GM12878 (cell line): Measurements from ENCODE around the gene GRIP2. TPM values are rescaled to one million over a fixed set of nuclear protein-coding genes. Genes with fewer than 3 reads are reported as not detected.

Source experiments
- ATAC-seq: fragments of 200-7000 bp; cut with Tn5 transposase; 3 replicates; pipeline ENCODE4 v1.9.1; 2020; ENCODE audit warnings: mild to moderate bottlenecking, moderate library complexity
- BruUV-seq: library from RNA; stranded (reverse); fragments of 400-500 nt; replicated peaks from 2 replicates; lab custom pipeline; 2021; lab: Mats Ljungman, UMichigan
- CTCF ChIA-PET: fragments of 300-600 bp; sonication (Branson Sonifier 250); formaldehyde crosslinking; extraction: SDS; loops from one replicate; lab custom pipeline; 2021; ENCODE audit warnings: inconsistent platforms; lab: Yijun Ruan, JAX
- POLR2A ChIA-PET: fragments of 350-600 bp; formaldehyde crosslinking; extraction: SDS; loops from one replicate; lab custom pipeline; 2021; ENCODE audit warnings: inconsistent platforms; lab: Charles Lee
- RAD21 ChIA-PET: fragments of 300-600 bp; sonication (Branson Sonifier 250); formaldehyde crosslinking; loops from one replicate; lab custom pipeline; 2023; ENCODE audit warnings: antibody characterized with exemption; ENCODE audit not compliant: unreplicated experiment; lab: Charles Lee
- SMC1A ChIA-PET: fragments of 300-600 bp; sonication (Branson Sonifier 250); formaldehyde crosslinking; loops from one replicate; lab custom pipeline; 2023; ENCODE audit not compliant: unreplicated experiment, uncharacterized antibody; lab: Charles Lee
- DNase-seq: peaks from one replicate; pipeline ENCODE4 v3.0.0-alpha.2; 2011; ENCODE audit warnings: low read depth, low spot score
- FAIRE-seq: peaks from 3 replicates; lab custom pipeline; 2011; peaks lifted over from hg19 to GRCh38; lab: Jason Lieb, UNC
- H2AFZ ChIP-seq: 2 replicates; pipeline ENCODE4 v1.6.0; 2011; ENCODE audit warnings: low read depth, low read length, control low read depth; ENCODE audit not compliant: control insufficient read depth
- H3K27ac ChIP-seq: 2 replicates; pipeline ENCODE4 v1.5.1; 2011; ENCODE audit warnings: control low read depth; ENCODE audit not compliant: control insufficient read depth, insufficient read depth
- H3K27me3 ChIP-seq, 2 experiments: replicated peaks in 1 of 2; 2 replicates each; pipeline versions ENCODE4 v1.6.0 to v1.6.1; 2011; ENCODE audit warnings: low read length in 1 of 2; ENCODE audit not compliant: control insufficient read depth in 2 of 2, insufficient read depth in 2 of 2
- H3K36me3 ChIP-seq, 2 experiments: 2 replicates each; pipeline ENCODE4 v1.5.1; 2011; ENCODE audit warnings: low read length in 1 of 2; ENCODE audit not compliant: control insufficient read depth in 2 of 2, insufficient read depth in 2 of 2
- H3K4me1 ChIP-seq: 2 replicates; pipeline ENCODE4 v1.6.1; 2011; ENCODE audit warnings: mild to moderate bottlenecking, low read length, moderate library complexity, mixed read lengths; ENCODE audit not compliant: control insufficient read depth, insufficient read depth
- H3K4me2 ChIP-seq: 2 replicates; pipeline ENCODE4 v1.6.0; 2011; ENCODE audit warnings: control low read depth; ENCODE audit not compliant: control insufficient read depth, insufficient read depth
- H3K4me3 ChIP-seq: fragments of 200-600 bp; sonication (generic); 2 replicates; pipeline ENCODE4 v1.5.1; 2016
- H3K79me2 ChIP-seq: 2 replicates; pipeline ENCODE4 v1.6.0; 2011; ENCODE audit warnings: low read length; ENCODE audit not compliant: control insufficient read depth, insufficient read depth
- H3K9ac ChIP-seq: 2 replicates; pipeline ENCODE4 v1.8.0; 2011; ENCODE audit warnings: low read length, control low read depth, mixed read lengths; ENCODE audit not compliant: control insufficient read depth, insufficient read depth
- H3K9me3 ChIP-seq: replicated peaks from 3 replicates; pipeline ENCODE4 v1.5.1; 2011; ENCODE audit warnings: mild to moderate bottlenecking, low read length; ENCODE audit not compliant: control insufficient read depth, insufficient read depth
- H4K20me1 ChIP-seq: 2 replicates; pipeline ENCODE4 v1.6.0; 2011; ENCODE audit not compliant: control insufficient read depth, insufficient read depth
- ATF7 ChIP-seq: fragments of 450-650 bp; IDR thresholded peaks from 2 replicates; pipeline ENCODE4 v1.6.1; 2016; ENCODE audit warnings: low read depth, mild to moderate bottlenecking
- CREB1 ChIP-seq: IDR thresholded peaks from 2 replicates; pipeline ENCODE4 v1.6.1; 2012; ENCODE audit warnings: low read depth, mild to moderate bottlenecking, inconsistent platforms
- HDAC6 ChIP-seq: fragments of 200-600 bp; sonication (generic); IDR thresholded peaks from one replicate; pipeline ENCODE4 v1.8.0; 2017; ENCODE audit warnings: antibody characterized with exemption; ENCODE audit not compliant: unreplicated experiment
- JUND ChIP-seq: IDR thresholded peaks from 2 replicates; pipeline ENCODE4 v1.6.1; 2012; ENCODE audit warnings: low read depth, mild to moderate bottlenecking, low read length, improper control_type of control experiment, moderate library complexity
- KDM1A ChIP-seq: fragments of 200-600 bp; sonication (generic); IDR thresholded peaks from 2 replicates; pipeline ENCODE4 v1.6.1; 2016; ENCODE audit warnings: borderline replicate concordance
- NFIC ChIP-seq: IDR thresholded peaks from 2 replicates; pipeline ENCODE4 v1.6.1; 2012; ENCODE audit warnings: low read depth, mild to moderate bottlenecking, inconsistent platforms, low read length, moderate library complexity
- SMAD5 ChIP-seq: IDR thresholded peaks from 2 replicates; pipeline ENCODE4 v1.6.1; 2016; ENCODE audit warnings: antibody characterized with exemption, low read depth
- SP1 ChIP-seq: IDR thresholded peaks from one replicate; pipeline ENCODE4 v1.6.1; 2011; ENCODE audit warnings: low read depth, low read length
- SREBF2 ChIP-seq: IDR thresholded peaks from 2 replicates; pipeline ENCODE4 v1.6.1; 2012; ENCODE audit warnings: mild to moderate bottlenecking, low read length
- WRNIP1 ChIP-seq: IDR thresholded peaks from 2 replicates; pipeline ENCODE4 v1.6.1; 2011; ENCODE audit warnings: low read depth, low read length, improper control_type of control experiment, borderline replicate concordance
- YY1 ChIP-seq: IDR thresholded peaks from 2 replicates; pipeline ENCODE4 v1.6.1; 2011; ENCODE audit warnings: low read depth, mild to moderate bottlenecking, low read length
- ZSCAN29 ChIP-seq: fragments of 450-650 bp; IDR thresholded peaks from 2 replicates; pipeline ENCODE4 v1.6.1; 2017; ENCODE audit warnings: mild to moderate bottlenecking, moderate library complexity
- WGBS: methylation state at CpG from one replicate; pipeline ENCODE4 v1.1.6; 2016; ENCODE audit warnings: low lambda C conversion rate; ENCODE audit not compliant: insufficient replicate concordance, insufficient coverage; ENCODE audit errors: missing lambda C conversion rate; 5-methylcytosine and 5-hydroxymethylcytosine counted together
- in situ Hi-C: fragments of 300-500 bp; cut with MboI; formaldehyde crosslinking; loops from 9 replicates; pipeline ENCODE4 v1.14.3; 2018; ENCODE audit warnings: mixed read lengths
- intact Hi-C: fragments of 100-400 bp; cut with micrococcal nuclease; formaldehyde crosslinking; loops from one replicate; pipeline ENCODE4 v1.14.2; 2022; ENCODE audit not compliant: unreplicated experiment
- polyA plus RNA-seq, 11 experiments: library from polyadenylated mRNA; depleted of rRNA in 4 of 11; unstranded in 6 of 11; stranded (reverse) in 5 of 11; fragments of >200 nt; fragmentation: Nextera tagmentation in 4 of 11; fragmentation: Illumina TruSeq in 1 of 11; extraction: Ambion mirVana in 4 of 11; extraction: Trizol in 1 of 11; gene quantifications; 1 replicate in 1 of 11; 2 replicates in 10 of 11; pipeline versions ENCODE4 v1.2.1 to v1.2.3, GENCODE V29; 2011 to 2016; ENCODE audit warnings: inconsistent platforms in 2 of 11, missing spikeins in 2 of 11, low read depth in 1 of 11
- total RNA-seq, 4 experiments: library from RNA; depleted of rRNA in 3 of 4; stranded (reverse); fragments of >200 nt in 3 of 4; fragmentation: Illumina TruSeq in 1 of 4; extraction: Trizol in 1 of 4; gene quantifications; 2 replicates each; pipeline versions ENCODE4 v1.2.1 to v1.2.3, GENCODE V29; 2013 to 2021
- TF ChIP-seq, protein P1 (sequence below): IDR thresholded peaks from 2 replicates; pipeline ENCODE4 v1.6.1; 2012; ENCODE audit warnings: improper control_type of control experiment, low read depth, low read length; ENCODE audit not compliant: insufficient replicate concordance
- TF ChIP-seq, protein P2 (sequence below): fragments of 150-350 bp; IDR thresholded peaks from 2 replicates; pipeline ENCODE4 v1.6.1; 2014; ENCODE audit warnings: mild to moderate bottlenecking, low read depth, low read length
- TF ChIP-seq, protein P3 (sequence below): fragments of 450-650 bp; IDR thresholded peaks from 2 replicates; pipeline ENCODE4 v1.6.1; 2018; ENCODE audit warnings: mild to moderate bottlenecking, low read depth, moderate library complexity; ENCODE audit not compliant: partially characterized antibody

Gene GRIP2
- total and polyA plus RNA-seq, 10 of the 15 experiments (the other 5 are each of a cell fraction or from before 2014, with no cell fraction given), result not detected

DNA sequence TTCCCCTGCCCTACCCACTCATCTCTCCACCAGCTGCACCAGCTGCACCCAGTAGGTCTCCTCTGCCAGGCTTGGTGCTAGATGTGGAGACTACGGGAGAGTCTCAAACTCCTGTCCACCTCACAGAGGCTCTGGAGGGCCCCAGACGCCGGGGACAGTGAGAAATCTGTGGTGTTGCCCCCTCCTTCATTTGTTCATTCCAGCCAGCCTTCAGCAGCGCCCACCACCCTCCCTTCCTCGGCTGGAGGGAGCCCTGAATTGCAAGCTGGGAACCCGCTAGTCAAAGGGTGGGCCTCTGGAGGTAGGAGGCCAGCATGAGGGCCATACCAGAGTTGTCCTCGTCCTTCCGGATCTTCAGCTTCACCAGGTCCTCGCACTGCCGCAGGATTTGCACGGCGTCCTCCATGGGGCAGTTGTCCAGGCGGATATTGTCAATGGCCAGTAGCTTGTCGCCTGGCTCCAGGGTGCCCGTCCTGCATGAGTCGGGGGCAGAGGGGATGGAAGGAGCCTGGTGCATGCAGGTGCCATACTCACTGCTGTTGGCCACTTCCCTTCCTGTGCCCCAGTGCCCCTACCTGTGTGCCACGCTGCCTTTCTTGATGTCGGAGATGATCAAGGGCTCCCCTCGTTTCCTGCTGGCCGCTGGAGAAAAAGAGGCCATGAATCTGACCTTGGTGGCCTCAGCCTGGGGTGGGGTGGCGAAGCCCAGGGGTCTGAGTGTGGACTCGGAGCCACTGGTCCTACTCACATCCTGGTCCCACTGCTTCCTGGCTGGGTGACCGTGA is 29.1 kb downstream of the GRIP2 start:
- Histone ChIP-seq H3K9me3 (no peaks in the 10 kb centered on the region), H3K9ac (no peak overlapping the region), H3K27me3 (no peaks in the 10 kb centered on the region; a peak in 1 of 4 replicates), H3K4me3 (no peak overlapping the region), H4K20me1 (no peaks in the 10 kb centered on the region), H3K79me2 (no peaks in the 10 kb centered on the region), H3K4me2 (no peak overlapping the region), H3K36me3 (no peaks in the 10 kb centered on the region), H2AFZ (no peak overlapping the region), H3K27ac (no peak overlapping the region), H3K4me1 (no peaks in the 10 kb centered on the region)
- DNase-seq (no peak), FAIRE-seq (no peak), ATAC-seq (no peak)
- ChIA-PET RAD21 (interaction anchor here (0.6 to 1.5 kb wide), 2 partner anchors 249 to 282 kb away, joined by 3 read pairs; no protein-coding TSS in a partner anchor), CTCF (interaction anchor here (0.6 to 4.3 kb wide), 4 partner anchors 250 to 1260 kb away, joined by 3 to 23 read pairs (median 3); no protein-coding TSS in a partner anchor), POLR2A (no interaction called here), SMC1A (interaction anchor here (0.6 kb wide), 1 partner anchor 402 kb away, joined by 3 read pairs; no protein-coding TSS in a partner anchor)
- in situ Hi-C loops (no loop called here), intact Hi-C loops (no loop called here)
- WGBS, result 33% methylated on average over 23 of the region's 23 CpGs
- BruUV-seq, result no TSS peak
- TF ChIP-seq, protein P1, sequence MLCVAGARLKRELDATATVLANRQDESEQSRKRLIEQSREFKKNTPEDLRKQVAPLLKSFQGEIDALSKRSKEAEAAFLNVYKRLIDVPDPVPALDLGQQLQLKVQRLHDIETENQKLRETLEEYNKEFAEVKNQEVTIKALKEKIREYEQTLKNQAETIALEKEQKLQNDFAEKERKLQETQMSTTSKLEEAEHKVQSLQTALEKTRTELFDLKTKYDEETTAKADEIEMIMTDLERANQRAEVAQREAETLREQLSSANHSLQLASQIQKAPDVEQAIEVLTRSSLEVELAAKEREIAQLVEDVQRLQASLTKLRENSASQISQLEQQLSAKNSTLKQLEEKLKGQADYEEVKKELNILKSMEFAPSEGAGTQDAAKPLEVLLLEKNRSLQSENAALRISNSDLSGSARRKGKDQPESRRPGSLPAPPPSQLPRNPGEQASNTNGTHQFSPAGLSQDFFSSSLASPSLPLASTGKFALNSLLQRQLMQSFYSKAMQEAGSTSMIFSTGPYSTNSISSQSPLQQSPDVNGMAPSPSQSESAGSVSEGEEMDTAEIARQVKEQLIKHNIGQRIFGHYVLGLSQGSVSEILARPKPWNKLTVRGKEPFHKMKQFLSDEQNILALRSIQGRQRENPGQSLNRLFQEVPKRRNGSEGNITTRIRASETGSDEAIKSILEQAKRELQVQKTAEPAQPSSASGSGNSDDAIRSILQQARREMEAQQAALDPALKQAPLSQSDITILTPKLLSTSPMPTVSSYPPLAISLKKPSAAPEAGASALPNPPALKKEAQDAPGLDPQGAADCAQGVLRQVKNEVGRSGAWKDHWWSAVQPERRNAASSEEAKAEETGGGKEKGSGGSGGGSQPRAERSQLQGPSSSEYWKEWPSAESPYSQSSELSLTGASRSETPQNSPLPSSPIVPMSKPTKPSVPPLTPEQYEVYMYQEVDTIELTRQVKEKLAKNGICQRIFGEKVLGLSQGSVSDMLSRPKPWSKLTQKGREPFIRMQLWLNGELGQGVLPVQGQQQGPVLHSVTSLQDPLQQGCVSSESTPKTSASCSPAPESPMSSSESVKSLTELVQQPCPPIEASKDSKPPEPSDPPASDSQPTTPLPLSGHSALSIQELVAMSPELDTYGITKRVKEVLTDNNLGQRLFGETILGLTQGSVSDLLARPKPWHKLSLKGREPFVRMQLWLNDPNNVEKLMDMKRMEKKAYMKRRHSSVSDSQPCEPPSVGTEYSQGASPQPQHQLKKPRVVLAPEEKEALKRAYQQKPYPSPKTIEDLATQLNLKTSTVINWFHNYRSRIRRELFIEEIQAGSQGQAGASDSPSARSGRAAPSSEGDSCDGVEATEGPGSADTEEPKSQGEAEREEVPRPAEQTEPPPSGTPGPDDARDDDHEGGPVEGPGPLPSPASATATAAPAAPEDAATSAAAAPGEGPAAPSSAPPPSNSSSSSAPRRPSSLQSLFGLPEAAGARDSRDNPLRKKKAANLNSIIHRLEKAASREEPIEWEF, result no peak
- no peak for TF ChIP-seq ZSCAN29
- TF ChIP-seq CREB1, result no peak
- no peak for TF ChIP-seq WRNIP1
- no peak for TF ChIP-seq ATF7
- no peak for TF ChIP-seq SMAD5
- no peak for TF ChIP-seq NFIC
- no peak for TF ChIP-seq SP1
- TF ChIP-seq KDM1A, result no peak
- TF ChIP-seq, protein P2, sequence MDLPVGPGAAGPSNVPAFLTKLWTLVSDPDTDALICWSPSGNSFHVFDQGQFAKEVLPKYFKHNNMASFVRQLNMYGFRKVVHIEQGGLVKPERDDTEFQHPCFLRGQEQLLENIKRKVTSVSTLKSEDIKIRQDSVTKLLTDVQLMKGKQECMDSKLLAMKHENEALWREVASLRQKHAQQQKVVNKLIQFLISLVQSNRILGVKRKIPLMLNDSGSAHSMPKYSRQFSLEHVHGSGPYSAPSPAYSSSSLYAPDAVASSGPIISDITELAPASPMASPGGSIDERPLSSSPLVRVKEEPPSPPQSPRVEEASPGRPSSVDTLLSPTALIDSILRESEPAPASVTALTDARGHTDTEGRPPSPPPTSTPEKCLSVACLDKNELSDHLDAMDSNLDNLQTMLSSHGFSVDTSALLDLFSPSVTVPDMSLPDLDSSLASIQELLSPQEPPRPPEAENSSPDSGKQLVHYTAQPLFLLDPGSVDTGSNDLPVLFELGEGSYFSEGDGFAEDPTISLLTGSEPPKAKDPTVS, result no peak
- no peak for TF ChIP-seq HDAC6
- TF ChIP-seq YY1, result no peak
- TF ChIP-seq, protein P3, sequence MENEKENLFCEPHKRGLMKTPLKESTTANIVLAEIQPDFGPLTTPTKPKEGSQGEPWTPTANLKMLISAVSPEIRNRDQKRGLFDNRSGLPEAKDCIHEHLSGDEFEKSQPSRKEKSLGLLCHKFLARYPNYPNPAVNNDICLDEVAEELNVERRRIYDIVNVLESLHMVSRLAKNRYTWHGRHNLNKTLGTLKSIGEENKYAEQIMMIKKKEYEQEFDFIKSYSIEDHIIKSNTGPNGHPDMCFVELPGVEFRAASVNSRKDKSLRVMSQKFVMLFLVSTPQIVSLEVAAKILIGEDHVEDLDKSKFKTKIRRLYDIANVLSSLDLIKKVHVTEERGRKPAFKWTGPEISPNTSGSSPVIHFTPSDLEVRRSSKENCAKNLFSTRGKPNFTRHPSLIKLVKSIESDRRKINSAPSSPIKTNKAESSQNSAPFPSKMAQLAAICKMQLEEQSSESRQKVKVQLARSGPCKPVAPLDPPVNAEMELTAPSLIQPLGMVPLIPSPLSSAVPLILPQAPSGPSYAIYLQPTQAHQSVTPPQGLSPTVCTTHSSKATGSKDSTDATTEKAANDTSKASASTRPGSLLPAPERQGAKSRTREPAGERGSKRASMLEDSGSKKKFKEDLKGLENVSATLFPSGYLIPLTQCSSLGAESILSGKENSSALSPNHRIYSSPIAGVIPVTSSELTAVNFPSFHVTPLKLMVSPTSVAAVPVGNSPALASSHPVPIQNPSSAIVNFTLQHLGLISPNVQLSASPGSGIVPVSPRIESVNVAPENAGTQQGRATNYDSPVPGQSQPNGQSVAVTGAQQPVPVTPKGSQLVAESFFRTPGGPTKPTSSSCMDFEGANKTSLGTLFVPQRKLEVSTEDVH, result no peak
- TF ChIP-seq SREBF2, result no peak
- TF ChIP-seq JUND, result no peak
